ENCODE measurements around the gene DCK. TPM values are rescaled to one million over a fixed set of nuclear protein-coding genes. Genes with fewer than 3 reads are reported as not detected.
"Not testable (repeated sequence)": the region's sequence is repeated elsewhere in the genome, so short reads cannot be mapped to it uniquely, and the experiment has no call there.

Gene DCK
- total RNA-seq, 4 donors from 2014 or later = 16.3 to 19.0 (median 18.3) TPM

DNA sequence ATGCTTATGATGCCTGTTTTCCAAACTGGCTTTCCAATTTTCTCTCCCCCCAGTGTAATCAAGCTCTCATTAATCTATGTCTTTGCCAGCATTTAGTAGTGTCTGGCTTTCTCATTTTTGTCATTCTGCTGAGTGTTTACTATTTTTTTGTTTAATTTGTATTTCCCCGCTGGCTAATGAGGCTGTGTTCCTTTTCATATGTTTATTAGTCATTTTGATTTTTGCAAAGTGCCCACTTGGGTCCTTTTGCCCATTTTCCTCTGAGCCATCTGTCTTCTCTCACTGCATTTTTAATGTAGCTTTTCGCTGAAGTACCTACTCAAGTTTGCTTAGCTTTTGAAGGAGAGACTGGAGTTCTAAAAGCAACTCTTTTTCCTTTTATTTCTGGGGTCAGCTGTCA lies 14.7 kb downstream of the DCK start:
- DNase-seq (ENCODE audit: low spot score in 2 of 2) = no peak
- TF ChIP-seq, protein P1, sequence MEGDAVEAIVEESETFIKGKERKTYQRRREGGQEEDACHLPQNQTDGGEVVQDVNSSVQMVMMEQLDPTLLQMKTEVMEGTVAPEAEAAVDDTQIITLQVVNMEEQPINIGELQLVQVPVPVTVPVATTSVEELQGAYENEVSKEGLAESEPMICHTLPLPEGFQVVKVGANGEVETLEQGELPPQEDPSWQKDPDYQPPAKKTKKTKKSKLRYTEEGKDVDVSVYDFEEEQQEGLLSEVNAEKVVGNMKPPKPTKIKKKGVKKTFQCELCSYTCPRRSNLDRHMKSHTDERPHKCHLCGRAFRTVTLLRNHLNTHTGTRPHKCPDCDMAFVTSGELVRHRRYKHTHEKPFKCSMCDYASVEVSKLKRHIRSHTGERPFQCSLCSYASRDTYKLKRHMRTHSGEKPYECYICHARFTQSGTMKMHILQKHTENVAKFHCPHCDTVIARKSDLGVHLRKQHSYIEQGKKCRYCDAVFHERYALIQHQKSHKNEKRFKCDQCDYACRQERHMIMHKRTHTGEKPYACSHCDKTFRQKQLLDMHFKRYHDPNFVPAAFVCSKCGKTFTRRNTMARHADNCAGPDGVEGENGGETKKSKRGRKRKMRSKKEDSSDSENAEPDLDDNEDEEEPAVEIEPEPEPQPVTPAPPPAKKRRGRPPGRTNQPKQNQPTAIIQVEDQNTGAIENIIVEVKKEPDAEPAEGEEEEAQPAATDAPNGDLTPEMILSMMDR (IDR thresholded peaks at IDR 0.05) = no peak
- TF ChIP-seq EP300 (IDR thresholded peaks at IDR 0.05) = no peak
- no peak for TF ChIP-seq POLR2A (IDR thresholded peaks at IDR 0.05)
- Histone ChIP-seq H3K36me3 (peaks cover 0 to 7% (median 0%) of the 10 kb centered on the region in 3 donors), H3K4me3 (no peak overlapping the region), H3K27me3 (no peaks in the 10 kb centered on the region), H3K4me1 (peaks cover 0 to 8% (median 0%) of the 10 kb centered on the region in 4 donors), H3K27ac (no peak overlapping the region), H3K9me3 (no peaks in the 10 kb centered on the region)
- 94 to 97% methylated on average over 2 of the region's 2 CpGs for WGBS, 2 donors

DNA sequence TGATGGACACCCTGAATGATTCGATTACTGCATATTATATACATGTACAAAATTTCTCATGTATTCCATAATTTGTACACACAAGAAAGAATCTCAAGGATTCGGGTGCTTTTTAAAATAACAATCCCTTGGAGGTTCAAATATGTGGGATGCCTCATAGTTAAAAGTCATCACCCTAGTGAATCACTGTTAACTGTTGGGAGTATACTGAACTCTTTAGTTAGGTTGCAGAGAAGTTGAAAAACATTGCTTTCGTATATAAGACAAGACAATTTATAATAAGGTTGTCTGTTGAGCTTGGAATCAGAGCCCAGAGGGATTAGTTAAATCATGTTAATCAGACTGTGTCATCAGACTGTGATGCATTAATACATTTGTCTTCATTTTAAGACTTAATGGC lies 15.6 kb downstream of the DCK start:
- peaks cover 0 to 8% (median 0%) of the 10 kb centered on the region in 4 donors for H3K4me1 ChIP-seq
- H3K27ac ChIP-seq = no peak overlapping the region
- DNase-seq (ENCODE audit: low spot score in 2 of 2) = no peak
- TF ChIP-seq, protein P1 (IDR thresholded peaks at IDR 0.05) = no peak
- TF ChIP-seq EP300 (IDR thresholded peaks at IDR 0.05) = no peak
- no peak for TF ChIP-seq POLR2A (IDR thresholded peaks at IDR 0.05)
- no peak overlapping the region for H3K4me3 ChIP-seq
- H3K36me3 ChIP-seq = peaks cover 0 to 7% (median 0%) of the 10 kb centered on the region in 3 donors
- WGBS, 2 donors = 64% methylated on average over 3 of the region's 3 CpGs
- H3K9me3 ChIP-seq = no peaks in the 10 kb centered on the region
- H3K27me3 ChIP-seq = no peaks in the 10 kb centered on the region

DNA sequence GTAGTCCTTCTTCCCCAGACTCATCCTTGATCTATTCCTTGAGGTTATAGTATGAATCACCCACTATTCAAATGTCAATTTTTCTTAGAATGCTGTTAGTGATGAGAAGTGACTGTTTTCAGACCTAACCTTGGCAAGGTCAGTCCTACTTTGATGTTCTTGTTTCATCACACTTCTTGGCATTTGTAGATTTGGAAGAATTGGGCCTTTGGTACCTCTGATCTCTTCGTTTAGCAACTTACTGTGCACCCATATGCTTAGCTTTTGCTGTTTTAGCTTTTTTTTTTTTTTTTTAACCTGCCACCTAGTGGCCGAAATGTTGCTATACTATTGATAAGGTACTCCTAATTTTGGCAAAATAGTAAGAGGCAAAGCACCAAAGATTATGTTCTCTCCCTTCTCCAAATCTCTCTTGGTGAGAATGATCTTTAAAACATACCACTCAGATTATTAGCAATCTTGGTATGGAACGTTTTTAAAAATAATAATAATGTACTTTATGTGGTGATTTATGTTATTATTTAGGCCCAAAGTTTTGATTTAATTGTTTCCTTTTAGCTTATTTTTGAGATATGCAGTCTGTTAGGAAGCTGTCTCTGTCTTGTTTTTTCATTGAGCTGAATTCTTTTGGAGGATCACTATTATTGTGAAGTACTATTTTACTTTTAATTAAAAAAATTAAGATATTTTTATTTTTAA lies 16.6 kb downstream of the DCK start:
- Histone ChIP-seq H3K27me3 (no peaks in the 10 kb centered on the region), H3K4me1 (peaks cover 0 to 8% (median 0%) of the 10 kb centered on the region in 4 donors), H3K4me3 (no peak overlapping the region), H3K27ac (no peak overlapping the region), H3K36me3 (peaks cover 0 to 7% (median 0%) of the 10 kb centered on the region in 3 donors), H3K9me3 (no peaks in the 10 kb centered on the region)
- TF ChIP-seq, protein P1 (IDR thresholded peaks at IDR 0.05) = peak; percentile 47 to 63 (median 55)
- TF ChIP-seq POLR2A (IDR thresholded peaks at IDR 0.05) (no peak), EP300 (IDR thresholded peaks at IDR 0.05) (no peak)
- WGBS, 2 donors = 6% methylated on average over 3 of the region's 3 CpGs
- DNase-seq (ENCODE audit: low spot score in 2 of 2) = no peak

DNA sequence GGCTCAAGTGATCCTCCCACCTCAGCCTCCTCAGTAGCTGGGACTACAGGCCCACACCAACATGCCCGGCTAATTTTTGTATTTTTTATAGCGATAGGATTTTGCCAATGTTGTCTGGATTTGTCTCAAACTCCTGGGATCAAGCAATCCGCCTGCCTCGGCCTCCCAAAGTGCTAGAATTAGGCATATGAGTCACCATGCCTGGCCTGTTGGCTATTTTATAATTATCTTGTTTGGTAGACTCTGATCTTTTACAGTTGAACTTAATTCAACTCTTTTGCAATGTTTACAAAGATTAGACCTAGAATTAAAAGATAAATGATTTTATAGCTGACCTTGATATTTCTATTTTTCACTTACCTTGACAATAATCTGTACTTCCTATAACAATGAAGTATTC lies 18.0 kb downstream of the DCK start:
- Histone ChIP-seq H3K36me3 (peaks cover 0 to 7% (median 0%) of the 10 kb centered on the region in 3 donors), H3K4me3 (no peak overlapping the region), H3K4me1 (peaks cover 0 to 8% (median 0%) of the 10 kb centered on the region in 4 donors), H3K9me3 (no peaks in the 10 kb centered on the region), H3K27me3 (no peaks in the 10 kb centered on the region), H3K27ac (no peak overlapping the region)
- no peak for TF ChIP-seq POLR2A (IDR thresholded peaks at IDR 0.05)
- TF ChIP-seq, protein P1 (IDR thresholded peaks at IDR 0.05) = no peak
- TF ChIP-seq EP300 (IDR thresholded peaks at IDR 0.05) = no peak
- no peak for DNase-seq (ENCODE audit: low spot score in 2 of 2)
- WGBS, 2 donors = 94 to 100% methylated on average over 4 of the region's 4 CpGs

DNA sequence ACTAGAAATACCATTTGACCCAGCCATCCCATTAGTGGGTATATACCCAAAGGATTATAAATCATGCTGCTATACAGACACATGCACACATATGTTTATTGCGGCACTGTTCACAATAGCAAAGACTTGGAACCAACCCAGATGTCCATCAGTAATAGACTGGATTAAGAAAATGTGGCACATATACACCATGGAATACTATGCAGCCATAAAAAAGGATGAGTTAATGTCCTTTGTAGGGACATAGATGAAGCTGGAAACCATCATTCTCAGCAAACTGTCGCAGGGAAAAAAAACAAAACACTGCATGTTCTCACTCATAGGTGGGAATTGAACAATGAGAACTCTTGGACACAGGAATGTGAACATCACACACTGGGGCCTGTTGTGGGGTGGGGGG lies 23.9 kb downstream of the DCK start:
- H3K27me3 ChIP-seq; DNase-seq (ENCODE audit: low spot score in 2 of 2); H3K27ac ChIP-seq; H3K9me3 ChIP-seq; H3K4me3 ChIP-seq; H3K4me1 ChIP-seq; H3K36me3 ChIP-seq: not testable (repeated sequence)
- WGBS, 2 donors = 97 to 98% methylated on average over 2 of the region's 2 CpGs
